ENCODE results near the gene HNRNPDL.

DNA sequence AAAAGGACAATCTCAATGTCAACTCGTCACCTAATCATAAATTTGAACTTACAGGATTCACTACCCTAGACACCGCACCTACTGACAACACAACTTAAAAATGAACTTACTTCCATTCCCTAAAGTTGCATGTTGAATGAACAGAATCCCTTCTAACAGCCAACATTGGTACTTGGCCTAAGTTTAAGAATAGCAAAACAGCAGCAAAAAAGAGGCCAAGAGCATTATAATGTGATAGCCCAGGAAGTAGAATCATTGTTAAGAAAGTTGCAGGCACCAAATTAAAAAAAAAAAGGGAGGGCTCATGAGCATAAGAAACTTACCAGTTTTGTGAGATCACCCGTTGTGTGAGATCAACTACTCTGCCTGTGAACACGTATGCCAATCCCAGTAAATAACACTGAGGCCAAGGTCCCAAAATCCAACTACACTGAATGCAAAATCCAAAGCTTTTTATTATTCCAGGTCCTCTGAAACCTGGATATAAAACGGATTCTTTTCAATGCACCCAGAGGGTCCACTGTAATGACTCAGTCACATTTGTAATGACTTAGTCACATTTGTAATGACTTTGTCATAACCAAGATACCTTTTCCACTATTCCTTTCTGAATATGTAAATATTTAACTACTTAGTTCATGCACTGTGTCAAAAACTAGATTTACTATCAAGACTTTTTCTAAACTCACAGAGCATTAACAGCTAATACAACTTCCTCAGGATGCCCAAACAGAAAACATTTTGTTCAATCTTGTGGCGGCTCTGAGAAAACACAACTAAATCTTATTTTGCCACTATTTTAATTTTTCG, 6.8 kb downstream of the HNRNPDL start:
- TF ChIP-seq, protein P1, sequence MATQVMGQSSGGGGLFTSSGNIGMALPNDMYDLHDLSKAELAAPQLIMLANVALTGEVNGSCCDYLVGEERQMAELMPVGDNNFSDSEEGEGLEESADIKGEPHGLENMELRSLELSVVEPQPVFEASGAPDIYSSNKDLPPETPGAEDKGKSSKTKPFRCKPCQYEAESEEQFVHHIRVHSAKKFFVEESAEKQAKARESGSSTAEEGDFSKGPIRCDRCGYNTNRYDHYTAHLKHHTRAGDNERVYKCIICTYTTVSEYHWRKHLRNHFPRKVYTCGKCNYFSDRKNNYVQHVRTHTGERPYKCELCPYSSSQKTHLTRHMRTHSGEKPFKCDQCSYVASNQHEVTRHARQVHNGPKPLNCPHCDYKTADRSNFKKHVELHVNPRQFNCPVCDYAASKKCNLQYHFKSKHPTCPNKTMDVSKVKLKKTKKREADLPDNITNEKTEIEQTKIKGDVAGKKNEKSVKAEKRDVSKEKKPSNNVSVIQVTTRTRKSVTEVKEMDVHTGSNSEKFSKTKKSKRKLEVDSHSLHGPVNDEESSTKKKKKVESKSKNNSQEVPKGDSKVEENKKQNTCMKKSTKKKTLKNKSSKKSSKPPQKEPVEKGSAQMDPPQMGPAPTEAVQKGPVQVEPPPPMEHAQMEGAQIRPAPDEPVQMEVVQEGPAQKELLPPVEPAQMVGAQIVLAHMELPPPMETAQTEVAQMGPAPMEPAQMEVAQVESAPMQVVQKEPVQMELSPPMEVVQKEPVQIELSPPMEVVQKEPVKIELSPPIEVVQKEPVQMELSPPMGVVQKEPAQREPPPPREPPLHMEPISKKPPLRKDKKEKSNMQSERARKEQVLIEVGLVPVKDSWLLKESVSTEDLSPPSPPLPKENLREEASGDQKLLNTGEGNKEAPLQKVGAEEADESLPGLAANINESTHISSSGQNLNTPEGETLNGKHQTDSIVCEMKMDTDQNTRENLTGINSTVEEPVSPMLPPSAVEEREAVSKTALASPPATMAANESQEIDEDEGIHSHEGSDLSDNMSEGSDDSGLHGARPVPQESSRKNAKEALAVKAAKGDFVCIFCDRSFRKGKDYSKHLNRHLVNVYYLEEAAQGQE (IDR thresholded peaks at IDR 0.05; ENCODE audit: insufficient read depth in 1 of 2, low read depth in 2 of 2, low read length in 2 of 2) = no peak
- no peak for TF ChIP-seq TAF1 (IDR thresholded peaks at IDR 0.05; ENCODE audit: borderline replicate concordance, insufficient read depth, low read length)
- TF ChIP-seq SIN3A (IDR thresholded peaks at IDR 0.05; ENCODE audit: borderline replicate concordance, insufficient read depth, low read length) = peak; percentile 15; the same call in 1 of the 2 replicates
- peak; percentile 79 for TF ChIP-seq POLR2AphosphoS5 (IDR thresholded peaks at IDR 0.05; ENCODE audit: low read depth, low read length)
- no peak for TF ChIP-seq FOXP2 (optimal IDR thresholded peaks at IDR 0.05; ENCODE audit: borderline replicate concordance, extremely low read depth, extremely low read length, insufficient read depth)
